Neutrophil (primary cell): ENCODE data around the gene ACOX1.
"Not testable (repeated sequence)": the region's sequence is repeated elsewhere in the genome, so short reads cannot be mapped to it uniquely, and the experiment has no call there.

ENCODE experiments used
- H3K27ac ChIP-seq: fragments of 200-600 bp; sonication (generic); 2 replicates; pipeline ENCODE4 v1.5.1; 2016; ENCODE audit warnings: mild to moderate bottlenecking, moderate library complexity
- H3K27me3 ChIP-seq: fragments of 200-600 bp; sonication (generic); 2 replicates; pipeline ENCODE4 v1.6.0; 2016; ENCODE audit warnings: mild to moderate bottlenecking
- H3K36me3 ChIP-seq: fragments of 200-600 bp; sonication (generic); 2 replicates; pipeline ENCODE4 v1.5.1; 2017
- H3K4me1 ChIP-seq, 2 experiments: fragments of 200-600 bp in 1 of 2; sonication (generic) in 1 of 2; 1 replicate in 1 of 2; 2 replicates in 1 of 2; pipeline versions ENCODE4 v1.5.1 to v1.6.1; 2013 to 2016; ENCODE audit warnings: low read depth in 1 of 2, low read length in 1 of 2, mild to moderate bottlenecking in 1 of 2, moderate library complexity in 1 of 2; ENCODE audit not compliant: control insufficient read depth in 1 of 2, insufficient read depth in 1 of 2
- H3K4me3 ChIP-seq, 2 experiments: fragments of 200-600 bp in 1 of 2; sonication (generic) in 1 of 2; 1 replicate in 1 of 2; 2 replicates in 1 of 2; pipeline ENCODE4 v1.5.1; 2013 to 2016; ENCODE audit warnings: low read depth in 1 of 2, low read length in 1 of 2, mild to moderate bottlenecking in 1 of 2, moderate library complexity in 1 of 2
- H3K9me3 ChIP-seq: fragments of 200-600 bp; sonication (generic); 2 replicates; pipeline ENCODE4 v1.5.1; 2016
- CTCF ChIP-seq: fragments of 200-600 bp; sonication (generic); IDR thresholded peaks from 2 replicates; pipeline ENCODE4 v1.5.1; 2016; ENCODE audit warnings: antibody characterized with exemption

Gene ACOX1

GRCh38 chr17:75976175-75976848 is 2.7 kb downstream of the ACOX1 start:
- H3K27me3 ChIP-seq = no peaks in the 10 kb centered on the region
- peak overlapping the region; percentile 97 to 100 for H3K4me3 ChIP-seq
- peaks cover 73 to 89% of the 10 kb centered on the region in 2 experiments for H3K4me1 ChIP-seq
- H3K9me3 ChIP-seq = no peaks in the 10 kb centered on the region
- no peak for TF ChIP-seq CTCF
- H3K27ac ChIP-seq = peak overlapping the region; percentile 72
- H3K36me3 ChIP-seq = peaks cover 57% of the 10 kb centered on the region

- peaks cover 63% of the 10 kb centered on the region for H3K36me3 ChIP-seq
- H3K4me3 ChIP-seq = peak overlapping the region; percentile 97 to 100
- H3K27me3 ChIP-seq = no peaks in the 10 kb centered on the region
- peaks cover 78 to 90% of the 10 kb centered on the region in 2 experiments for H3K4me1 ChIP-seq
- no peaks in the 10 kb centered on the region for H3K9me3 ChIP-seq
- peak overlapping the region; percentile 72 for H3K27ac ChIP-seq
- no peak for TF ChIP-seq CTCF
These were observed 3.2 kb downstream of the ACOX1 start for GRCh38 chr17:75975757-75976174.

GRCh38 chr17:75975187-75975586 is 3.8 kb downstream of the ACOX1 start:
- H3K9me3 ChIP-seq, H3K27me3 ChIP-seq: not testable (repeated sequence)
- Histone ChIP-seq H3K4me1 (peaks cover 78 to 90% of the 10 kb centered on the region in 2 experiments), H3K36me3 (peaks cover 65% of the 10 kb centered on the region), H3K4me3 (peak overlapping the region in 1 of 2 experiments; percentile 97), H3K27ac (peak overlapping the region; percentile 72)

- Histone ChIP-seq H3K27ac (peak overlapping the region; percentile 96), H3K27me3 (no peaks in the 10 kb centered on the region), H3K36me3 (peaks cover 50% of the 10 kb centered on the region)
These were observed 8.3 kb downstream of the ACOX1 start for GRCh38 chr17:75970626-75971025.

GRCh38 chr17:75970011-75970523 is 8.9 kb downstream of the ACOX1 start:
- TF ChIP-seq CTCF = peak; percentile 36
- Histone ChIP-seq H3K27me3 (no peaks in the 10 kb centered on the region), H3K4me1 (peaks cover 71 to 79% of the 10 kb centered on the region in 2 experiments), H3K9me3 (no peaks in the 10 kb centered on the region), H3K27ac (peak overlapping the region; percentile 96), H3K4me3 (peak overlapping the region; percentile 50 to 56), H3K36me3 (peaks cover 44% of the 10 kb centered on the region)

More at GRCh38 chr17:75970626-75971025, 8.3 kb downstream of the ACOX1 start:
- no peaks in the 10 kb centered on the region for H3K9me3 ChIP-seq
- TF ChIP-seq CTCF = no peak
- H3K4me1 ChIP-seq = peaks cover 77 to 81% of the 10 kb centered on the region in 2 experiments
- H3K4me3 ChIP-seq = peak overlapping the region; percentile 50 to 56

GRCh38 chr17:75969044-75969443 is 9.9 kb downstream of the ACOX1 start:
- not testable (repeated sequence) for H3K9me3 ChIP-seq, H3K27me3 ChIP-seq
- H3K27ac ChIP-seq = peak overlapping the region; percentile 96
- H3K36me3 ChIP-seq = peaks cover 37% of the 10 kb centered on the region
- peaks cover 72 to 82% of the 10 kb centered on the region in 2 experiments for H3K4me1 ChIP-seq
- peak overlapping the region; percentile 50 to 56 for H3K4me3 ChIP-seq
